Mesenteric fat pad (tissue), 1 donor: ENCODE measurements around the gene NOTCH2. TPM values are rescaled to one million over a fixed set of nuclear protein-coding genes. Genes with fewer than 3 reads are reported as not detected.
"Not testable (repeated sequence)": the region's sequence is repeated elsewhere in the genome, so short reads cannot be mapped to it uniquely, and the experiment has no call there.

Source experiments
- DNase-seq: peaks from one replicate; pipeline ENCODE4 v3.0.0-alpha.2; 2020; ENCODE audit warnings: low spot score
- total RNA-seq: library from RNA; stranded (reverse); fragmentation: NEBNext Ultra II Directional; extraction: Animal tissue kit (Norgen Biotek cat#: 25700); gene quantifications from one replicate; pipeline ENCODE4 v1.2.1, GENCODE V29; 2021
- donor health status: DM: yes; HTN: yes; CAD: no.

The NOTCH2 gene
- total RNA-seq, 1 donor from 2014 or later, result 142 TPM

DNA sequence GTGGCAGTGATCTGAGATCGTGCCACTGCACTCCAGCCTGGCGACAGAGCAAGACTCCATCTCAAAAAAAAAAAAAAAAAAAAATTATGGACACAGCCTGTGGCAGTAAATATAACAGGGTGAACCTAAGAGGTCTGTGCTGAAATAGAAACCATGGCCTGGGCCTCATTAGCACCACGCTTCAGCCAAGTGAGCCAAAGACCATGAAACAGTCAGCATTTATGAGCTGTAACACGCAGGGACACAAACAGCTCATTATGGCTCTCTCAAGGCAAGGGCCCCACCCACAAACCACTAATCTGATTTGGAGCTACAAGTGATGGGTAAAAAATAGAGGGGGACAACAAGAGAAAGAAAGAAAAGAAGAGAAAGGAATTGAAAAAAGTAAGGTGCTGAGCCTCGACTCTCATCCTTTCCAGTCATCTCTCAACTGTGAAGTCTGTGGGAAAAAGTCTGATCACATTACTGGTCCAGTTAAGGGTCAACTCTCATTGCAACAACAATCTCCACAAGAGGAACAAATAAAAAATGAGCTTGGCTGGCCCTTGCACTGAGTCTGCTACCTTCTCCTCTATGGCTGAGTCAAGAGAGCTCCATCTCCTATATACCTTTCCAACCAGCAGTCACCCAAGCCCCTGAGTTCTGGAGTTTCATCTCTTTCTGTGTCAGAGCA lies 93.7 kb downstream of the NOTCH2 start:
- not testable (repeated sequence) for DNase-seq

DNA sequence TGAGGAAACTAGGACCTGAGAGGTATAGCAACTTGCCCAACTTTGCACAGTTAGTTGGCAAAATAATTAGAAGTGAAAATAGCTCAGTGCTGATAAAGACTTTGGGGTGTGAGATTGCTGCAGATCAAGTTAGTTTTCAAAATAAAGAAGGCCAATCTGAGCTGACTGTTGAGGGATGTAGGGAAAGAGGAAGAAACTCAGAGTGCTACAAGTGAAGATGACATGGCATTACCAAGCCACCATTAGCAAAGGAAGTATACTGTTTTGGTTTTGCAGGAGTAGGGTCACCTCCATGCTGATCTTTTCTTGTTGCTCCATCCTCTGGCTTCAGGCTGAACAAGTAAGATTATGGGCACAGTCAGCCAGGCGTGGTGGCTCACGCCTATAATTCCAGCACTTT lies 94.5 kb downstream of the NOTCH2 start:
- no peak for DNase-seq

DNA sequence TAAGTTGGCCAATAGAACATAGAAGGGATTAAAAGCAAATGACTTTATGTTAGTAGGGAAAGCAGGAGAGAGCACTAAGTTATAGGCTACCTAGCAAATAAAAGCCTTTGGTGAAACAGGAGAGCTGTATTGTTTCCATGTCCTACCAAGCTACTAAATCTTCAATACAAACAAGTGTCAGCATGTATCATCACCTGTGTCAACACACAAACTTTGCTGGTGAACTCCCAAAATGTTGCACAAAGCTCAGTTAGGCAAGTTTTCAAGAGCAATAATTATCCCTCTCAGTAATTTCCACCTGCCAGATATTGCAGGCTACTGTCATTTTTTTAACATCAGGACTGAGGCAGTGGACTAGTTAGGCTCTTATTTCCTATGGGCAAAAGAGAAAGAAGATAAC lies 95.4 kb downstream of the NOTCH2 start:
- no peak for DNase-seq

DNA sequence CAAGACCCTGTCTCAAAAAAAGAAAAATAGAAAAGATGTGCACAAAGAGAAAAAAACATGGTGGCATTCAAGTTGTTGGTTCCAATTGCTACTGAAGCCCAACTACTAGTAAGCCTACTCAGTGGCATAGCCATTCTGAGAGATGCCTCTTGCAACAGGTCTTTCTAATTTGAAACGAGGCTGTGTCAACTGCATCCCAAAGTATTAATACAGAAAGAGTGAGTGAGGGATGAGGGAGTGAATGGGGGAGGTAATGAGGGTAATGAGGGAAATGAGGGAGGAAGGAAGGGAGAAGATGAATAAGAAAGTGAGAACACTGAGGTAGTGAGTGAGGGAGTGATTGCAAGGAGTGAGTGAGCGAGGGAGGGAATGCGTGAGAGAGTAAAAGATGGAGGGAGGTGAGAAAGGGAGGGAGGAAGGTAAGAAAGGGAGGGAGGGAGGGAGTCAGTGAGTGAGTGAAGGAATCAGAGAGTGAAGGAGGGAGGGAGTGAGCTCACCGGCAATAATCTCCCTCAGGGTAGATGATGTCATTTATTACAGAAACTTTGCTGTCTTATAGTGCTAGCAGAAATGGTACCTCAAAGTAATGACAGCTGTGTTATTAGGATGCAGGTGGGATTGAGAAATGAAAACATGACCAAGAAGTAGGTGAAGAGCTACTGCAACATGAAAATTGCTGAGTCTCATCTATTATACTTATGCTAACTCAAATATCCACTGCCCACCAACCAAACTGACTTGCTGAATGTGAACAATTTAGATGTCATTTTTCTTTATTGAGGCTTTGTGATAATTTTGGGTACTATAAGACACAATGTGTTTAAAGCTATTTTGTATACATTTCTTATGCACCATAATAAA lies 97.5 kb downstream of the NOTCH2 start:
- DNase-seq, result no peak

DNA sequence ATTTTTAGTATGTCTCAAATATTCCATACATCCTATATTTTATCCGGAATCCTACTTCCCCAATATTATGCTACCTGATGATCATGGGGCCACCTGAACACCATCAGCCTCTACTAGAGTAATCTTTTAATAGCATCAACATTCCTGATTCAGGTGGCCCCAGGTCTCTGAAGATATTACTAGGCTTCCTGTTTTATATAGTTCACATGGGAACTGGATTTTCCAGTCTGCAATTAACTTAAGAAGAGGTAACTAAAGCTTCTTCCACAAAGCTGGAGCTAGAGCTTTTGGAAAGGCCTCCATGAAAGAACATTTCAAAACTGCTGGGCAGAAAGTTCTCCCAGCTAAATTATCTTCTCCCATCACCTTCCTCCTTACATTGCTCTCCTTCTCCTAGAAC lies 100.9 kb downstream of the NOTCH2 start:
- no peak for DNase-seq

DNA sequence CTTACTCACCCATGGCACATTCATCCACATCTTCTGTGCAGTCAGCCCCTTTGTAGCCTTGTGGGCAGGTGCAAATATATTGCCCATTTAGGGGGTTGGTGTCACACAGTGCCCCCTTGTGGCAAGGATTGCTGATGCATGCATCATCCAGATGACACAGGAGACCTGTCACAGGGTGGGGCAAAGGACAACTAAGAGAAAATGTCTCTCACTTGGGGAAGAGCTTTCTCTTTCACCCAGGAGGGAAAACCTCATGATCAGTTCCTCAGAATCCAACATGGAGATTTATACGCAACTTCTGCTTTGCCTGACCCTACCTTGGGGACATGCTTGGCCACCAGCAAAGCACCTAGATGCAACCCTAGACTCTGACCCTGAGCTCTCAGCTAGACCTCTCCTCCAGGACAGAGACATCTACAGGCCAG lies 101.4 kb downstream of the NOTCH2 start:
- no peak for DNase-seq

DNA sequence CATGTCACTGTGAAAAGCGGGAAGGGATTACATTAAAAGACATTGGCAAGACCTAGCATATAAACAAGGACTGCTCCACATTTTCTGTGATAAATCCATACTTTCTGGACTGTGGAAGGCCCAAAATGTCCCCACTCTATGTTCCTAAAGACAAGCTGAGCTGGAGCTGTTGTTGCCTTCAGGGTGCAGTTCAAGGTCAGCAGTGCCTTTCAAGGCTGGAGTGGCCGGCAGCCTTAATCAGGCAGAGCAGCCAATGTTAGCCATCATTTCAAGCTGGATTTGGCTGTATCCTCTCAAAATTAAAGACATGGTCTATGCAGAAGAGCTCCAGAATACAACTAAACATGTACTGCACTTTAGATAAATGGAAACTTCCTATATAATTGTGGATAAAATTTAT lies 102.8 kb downstream of the NOTCH2 start:
- DNase-seq, result no peak

DNA sequence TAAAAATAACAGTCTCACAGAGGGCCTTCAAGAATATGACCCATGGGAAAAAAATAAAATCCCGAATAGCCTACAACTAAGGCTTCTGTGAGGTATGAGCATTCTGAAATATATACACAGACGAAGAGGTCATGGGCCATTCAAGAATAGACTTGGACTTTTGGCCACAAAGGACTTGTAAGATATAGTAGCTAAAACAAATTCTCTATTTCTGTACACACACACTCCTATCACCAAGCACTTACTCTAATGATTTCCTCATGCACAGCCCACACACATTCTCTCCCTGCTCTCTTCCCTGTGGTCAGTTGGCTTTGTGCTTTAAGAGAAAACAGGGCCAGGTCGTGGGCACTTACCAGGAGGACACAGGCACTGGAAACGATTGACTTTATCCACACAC lies 103.4 kb downstream of the NOTCH2 start:
- no peak for DNase-seq

DNA sequence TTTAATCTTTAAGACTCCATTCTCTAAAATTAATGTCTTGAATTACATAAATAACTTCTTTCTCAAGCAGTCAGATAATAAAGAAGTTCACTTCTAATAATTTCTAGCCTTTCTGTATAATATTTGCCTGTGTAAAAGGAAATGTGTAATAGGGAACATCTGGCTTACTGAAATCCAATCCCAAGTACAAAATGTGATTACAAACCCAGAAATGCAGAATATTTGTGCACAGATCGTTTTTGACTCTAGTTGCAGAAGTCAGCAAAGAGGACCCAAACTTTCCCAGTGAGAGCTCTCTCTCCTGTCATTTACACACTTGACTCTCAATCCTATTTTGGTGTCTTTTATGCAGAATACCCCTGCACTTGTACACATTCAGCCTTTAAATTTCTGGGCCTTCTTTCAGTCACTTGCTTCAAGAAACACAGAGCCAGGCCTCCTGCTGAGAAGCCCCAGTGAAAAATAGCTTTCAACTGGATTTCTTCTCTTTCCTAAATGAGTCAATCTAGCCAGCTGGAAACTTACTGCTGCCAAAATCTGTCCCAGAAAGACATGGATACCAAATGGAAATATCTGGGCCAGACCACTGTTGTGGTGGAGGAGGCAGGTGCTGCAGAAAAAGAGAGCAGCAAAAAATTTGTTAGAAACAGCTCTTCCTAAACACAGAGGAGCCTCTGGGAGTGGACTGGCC lies 104.6 kb downstream of the NOTCH2 start:
- no peak for DNase-seq

DNA sequence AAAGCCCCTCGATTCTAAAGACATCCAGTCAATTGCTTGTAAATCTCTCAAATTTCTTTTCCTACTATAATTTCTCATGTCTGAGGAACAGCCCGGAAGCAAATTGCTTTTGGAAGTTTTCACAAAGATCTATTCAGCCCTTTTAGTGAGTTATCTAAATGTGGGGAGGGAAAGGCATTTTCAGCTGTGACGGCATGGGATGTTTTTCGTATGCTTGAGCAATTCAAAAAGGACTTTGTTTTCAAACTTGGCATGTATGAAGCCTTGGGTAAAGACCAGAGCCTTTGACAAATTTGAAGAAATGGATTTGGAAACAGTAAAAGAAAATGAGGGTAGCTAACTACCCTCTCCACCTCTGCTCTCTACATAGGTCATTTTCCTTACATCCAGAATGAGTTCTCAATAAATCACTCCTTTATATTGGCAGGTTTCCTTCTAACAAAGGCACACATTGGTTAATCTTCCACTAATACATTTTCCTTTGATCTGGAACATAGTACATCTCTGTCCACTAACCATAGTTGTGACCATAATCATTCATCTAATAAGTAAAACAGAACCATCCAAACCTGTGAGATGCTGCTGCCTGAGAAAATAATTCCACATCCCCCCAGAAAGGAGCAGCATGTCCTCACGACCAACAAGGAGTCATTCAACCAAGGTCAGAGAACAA lies 107.0 kb downstream of the NOTCH2 start:
- DNase-seq, result no peak

DNA sequence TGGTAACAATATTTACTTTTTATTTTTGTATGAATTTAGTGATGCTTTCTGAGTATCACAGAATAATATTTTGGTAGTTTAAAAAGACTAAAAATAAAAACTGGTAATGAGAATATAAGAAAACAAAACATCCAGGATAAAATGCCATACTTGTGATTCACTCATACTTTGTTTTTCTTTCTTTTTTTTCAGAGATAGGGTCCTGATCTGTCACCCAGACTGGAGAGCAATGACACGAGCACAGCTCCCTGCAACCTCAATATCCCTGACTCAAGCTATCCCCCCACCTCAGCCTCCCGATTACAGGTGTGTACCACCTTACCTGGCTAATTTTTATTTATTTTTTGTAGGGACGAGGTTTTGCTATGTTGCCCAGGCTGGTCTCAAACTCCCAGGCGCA lies 109.0 kb downstream of the NOTCH2 start:
- no peak for DNase-seq

DNA sequence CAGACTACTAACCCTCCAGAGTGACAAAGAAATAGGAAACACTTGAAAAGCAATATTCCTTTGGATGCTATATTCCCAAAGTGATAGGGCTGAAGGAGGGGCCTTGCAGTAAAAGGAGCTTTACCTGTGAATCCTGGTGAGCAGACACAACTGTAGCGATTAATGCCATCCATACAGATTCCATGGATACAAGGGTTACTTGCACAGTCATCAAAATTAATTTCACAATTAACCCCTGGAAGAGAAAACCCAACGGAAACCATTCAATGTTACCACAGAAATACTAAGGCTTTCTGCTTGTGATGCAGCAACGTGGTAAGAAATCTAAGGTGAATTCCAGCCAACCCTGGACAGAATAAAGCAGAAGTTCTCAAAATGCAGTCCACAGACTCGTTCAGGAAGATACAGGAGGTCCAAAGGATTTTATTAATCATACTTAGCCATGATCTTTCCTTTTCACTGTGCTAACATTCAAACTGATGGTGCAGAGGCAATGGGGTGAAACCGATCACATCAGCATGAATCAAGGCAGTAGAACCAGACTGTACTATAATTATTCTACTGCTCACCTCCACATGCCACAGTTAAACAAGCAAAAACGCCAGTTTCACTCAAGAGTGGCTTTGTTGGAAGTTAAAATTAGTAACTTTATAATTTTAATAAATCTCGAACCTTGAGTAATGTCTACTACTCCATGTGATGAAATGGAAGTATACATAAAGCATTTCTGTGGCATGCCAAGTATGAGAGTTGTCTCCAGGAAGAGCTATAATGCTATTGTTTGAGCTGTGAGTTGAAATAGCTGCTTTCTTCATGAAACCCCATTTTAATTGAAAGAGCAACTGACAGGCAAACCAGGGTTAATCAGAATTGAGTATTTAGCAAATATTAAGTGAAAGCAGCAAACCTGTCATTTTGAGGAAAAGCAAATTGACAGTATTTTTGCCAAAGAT lies 109.9 kb downstream of the NOTCH2 start:
- DNase-seq, result no peak

DNA sequence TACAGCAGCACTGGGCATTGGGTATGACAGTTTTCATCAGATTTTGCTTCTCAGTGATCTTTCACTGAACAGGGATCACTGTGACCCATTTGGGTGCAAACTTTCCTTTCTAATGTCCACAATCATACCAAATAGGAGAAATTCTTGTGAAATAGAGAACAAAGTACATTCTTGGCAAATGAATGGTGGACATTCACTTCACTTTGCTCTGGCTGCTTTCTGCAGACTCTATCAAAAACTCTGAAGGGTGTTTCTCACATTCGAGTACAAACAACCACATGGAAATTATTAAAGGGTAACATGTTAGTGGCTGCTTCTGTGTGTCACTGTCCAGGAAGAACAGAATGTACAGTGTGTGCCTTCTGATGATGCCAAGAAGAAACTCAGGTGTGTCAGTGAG lies 111.2 kb downstream of the NOTCH2 start:
- no peak for DNase-seq

DNA sequence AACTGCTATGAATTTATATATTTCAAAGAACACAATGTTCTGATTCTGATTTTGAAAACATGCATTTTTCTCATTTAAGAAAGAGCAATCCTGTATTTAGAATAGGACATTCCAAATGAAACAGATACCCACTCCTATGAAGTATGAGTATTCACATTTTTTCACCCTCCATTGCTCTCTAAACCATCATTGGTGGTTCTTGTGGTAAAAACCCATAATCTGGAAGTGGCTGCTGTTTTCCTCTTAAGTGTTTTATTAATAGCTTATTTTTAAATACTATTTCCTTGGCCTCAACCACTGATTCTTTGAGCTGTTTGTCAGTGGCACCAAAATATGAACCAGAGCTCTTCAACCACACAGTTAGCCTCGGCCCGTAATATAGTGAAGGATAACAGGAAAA lies 113.2 kb downstream of the NOTCH2 start:
- no peak for DNase-seq

DNA sequence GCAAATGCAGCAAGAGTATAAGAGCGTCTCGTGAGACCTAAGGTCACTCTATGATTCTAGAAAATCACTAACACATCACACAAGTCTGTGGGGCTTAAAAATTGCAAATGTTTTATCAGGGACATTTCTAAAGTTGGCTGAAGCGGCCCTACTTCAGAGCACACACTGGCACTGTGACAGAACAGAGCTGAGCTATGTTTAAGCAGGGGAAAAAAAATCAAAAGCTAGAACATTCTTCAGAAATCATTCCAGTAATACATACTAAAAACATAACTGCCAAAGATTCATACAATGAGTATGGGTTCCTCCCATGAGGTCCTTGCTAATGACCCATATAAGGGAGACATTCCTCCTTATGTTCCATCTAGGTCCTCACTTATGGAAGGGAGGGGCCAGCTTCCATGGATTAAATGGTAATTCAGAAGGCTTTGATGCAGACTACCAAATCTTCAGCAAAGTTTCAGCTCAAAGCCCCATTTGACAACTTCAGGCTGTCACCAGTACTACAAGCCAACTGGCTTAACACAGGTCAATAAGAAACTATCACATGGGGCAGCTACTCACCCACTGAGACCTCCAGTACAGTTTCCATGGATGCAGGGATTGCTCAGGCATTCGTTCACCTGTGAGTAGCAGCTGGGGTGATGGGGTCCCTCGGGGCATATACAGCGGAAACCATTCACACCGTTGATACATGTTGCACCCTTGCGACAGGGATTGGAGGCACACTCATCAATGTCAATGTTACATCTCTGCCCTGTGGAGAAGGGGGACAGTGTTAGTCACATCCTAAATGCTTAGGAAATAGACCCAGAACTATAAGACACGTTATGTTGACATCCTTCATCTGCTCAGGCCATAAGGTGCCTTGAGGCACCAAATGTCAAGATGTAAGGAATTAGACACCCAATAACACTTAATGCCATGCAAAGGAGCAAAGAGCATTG lies 114.7 kb downstream of the NOTCH2 start:
- no peak for DNase-seq

DNA sequence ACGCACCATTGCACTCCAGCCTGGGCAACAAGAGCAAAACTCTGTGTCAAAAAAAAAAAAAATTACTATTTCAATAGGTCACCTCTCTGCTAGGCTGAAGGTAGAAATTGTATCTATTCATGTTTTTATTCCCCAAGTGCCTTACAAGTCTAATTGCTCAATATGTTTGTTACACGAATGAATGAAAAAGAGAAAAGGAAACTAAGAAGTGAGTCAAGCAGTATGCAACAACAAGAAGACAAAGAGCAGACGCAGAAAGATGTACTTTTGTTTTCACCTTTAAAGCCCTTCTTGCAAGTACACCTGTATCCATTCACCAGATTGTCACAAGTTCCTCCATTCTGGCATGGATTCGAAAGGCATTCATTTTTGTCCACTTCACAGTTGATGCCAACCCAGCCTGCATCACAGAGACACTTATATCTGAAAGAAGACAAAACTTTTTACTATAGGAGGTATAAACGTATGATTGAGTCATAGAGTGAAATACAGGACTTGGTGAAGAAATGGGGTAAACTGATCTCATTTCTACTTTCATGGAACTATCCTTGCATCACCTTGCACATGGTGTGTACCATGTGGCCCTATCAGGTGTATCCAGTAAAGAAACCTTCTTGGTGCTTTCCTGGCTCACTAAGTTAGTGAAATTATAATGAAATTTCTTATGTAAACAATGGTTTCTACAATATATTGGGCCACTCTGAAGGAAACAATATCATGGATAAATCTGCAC lies 116.0 kb downstream of the NOTCH2 start:
- no peak for DNase-seq

DNA sequence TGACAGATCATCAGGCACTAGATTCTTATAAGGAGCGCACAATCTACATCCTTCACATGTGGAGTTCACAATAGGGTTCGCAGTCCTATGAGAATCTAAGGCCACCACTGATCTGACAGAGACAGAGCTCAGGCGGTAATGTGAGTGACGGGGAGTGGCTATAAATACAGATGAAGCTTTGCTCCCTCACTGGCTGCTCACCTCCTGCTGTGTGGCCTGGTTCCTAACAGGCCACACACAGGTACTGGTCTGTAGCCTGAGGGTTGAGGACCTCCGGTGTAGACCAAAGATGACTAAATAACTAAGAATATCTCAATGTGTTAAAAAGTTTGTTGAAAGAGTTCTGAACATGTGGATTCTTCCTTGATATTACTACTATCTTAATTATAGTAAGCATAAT lies 117.0 kb downstream of the NOTCH2 start:
- DNase-seq, result no peak

DNA sequence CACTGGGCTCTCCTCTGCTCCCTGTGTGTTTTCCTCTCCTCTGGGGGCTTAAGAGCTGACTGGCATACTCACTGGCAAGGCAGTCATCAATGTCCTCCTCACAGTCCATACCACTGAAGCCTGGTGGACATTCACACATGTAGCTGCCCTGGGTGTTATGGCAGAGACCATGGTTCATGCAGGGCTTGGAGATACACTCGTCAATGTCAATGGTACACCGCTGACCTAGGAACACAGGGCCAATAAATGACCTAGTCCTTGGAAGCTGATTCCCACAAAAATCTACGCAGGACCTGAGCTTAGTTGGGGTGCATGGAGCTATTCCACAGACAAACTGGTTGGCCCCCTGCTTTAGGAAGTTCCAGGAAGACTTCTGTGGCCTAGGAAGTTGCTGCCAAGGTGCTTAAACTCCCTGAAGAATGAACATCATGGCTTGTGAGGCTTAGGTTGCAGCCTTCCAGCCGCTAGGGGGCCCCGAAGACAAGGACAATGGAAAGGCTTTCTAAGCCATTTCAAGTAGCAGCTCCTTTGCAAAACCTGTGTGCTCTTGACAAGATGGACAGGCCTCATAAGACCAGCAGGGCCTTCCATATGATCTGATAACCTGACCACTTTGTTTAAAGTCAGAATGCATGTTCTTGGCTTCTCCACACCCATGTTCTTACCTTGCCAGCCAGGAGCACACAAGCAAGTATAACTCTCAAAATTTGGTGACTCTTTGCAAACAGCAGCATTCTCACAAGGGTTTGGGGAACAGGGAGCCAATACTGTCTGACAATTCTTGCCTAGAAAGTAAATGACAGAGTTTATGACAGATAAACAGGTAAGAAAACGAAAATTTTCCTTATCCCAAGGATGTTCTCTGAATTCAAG lies 120.9 kb downstream of the NOTCH2 start:
- DNase-seq, result no peak
